NCI-H1105 (cell line): Measurements from ENCODE around the gene AGA.

Experiments used
- DNase-seq: peaks from one replicate; lab custom pipeline; 2025; lab: John Stamatoyannopoulos, UW

AGA gene

DNA sequence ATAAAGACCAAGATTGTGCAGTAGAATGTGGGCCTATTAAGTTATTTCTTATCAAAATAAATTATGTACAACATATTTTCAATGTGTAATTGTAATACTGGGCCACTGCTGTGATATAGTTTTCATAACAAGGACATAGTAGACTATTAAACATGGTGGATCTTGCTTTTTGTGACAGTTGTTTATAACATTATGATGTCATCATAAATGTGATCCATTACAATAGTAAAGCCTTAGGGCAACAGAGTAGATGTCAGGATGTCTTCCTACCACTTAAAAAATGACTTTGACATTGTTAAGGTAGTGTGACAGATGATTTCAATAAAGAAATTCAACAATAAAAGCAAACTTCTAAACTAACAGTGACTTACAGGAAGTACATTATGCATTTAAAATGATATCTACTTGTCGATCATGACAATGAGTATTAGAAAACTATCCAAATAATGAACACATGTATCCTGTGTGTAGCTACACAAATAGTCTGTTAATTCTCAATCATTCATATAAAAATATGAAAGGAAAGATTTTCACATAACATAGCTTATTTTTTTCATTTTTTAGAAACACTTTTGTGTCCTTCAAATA, 5.3 kb upstream of the AGA start:
- DNase-seq, result no peak

DNA sequence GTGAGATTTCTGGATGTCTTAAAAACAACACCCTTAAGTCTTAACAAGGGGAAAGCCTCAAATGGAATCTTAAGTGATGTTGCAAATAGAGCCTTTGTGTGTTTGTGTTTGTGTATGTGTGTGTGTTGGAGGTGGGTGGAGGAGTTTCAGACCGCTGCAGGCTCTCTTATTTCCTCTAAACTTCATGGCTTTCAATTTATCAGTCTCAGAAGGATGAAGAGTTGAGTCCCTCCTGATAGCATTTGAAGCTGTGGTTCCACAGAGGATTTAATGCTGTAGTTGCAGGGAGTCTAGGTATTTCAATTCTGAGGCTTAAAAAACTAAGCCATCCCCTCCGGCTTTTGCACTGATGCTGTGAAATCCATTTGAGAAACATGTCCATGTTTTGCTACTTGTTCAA, 4.3 kb upstream of the AGA start:
- DNase-seq, result no peak

DNA sequence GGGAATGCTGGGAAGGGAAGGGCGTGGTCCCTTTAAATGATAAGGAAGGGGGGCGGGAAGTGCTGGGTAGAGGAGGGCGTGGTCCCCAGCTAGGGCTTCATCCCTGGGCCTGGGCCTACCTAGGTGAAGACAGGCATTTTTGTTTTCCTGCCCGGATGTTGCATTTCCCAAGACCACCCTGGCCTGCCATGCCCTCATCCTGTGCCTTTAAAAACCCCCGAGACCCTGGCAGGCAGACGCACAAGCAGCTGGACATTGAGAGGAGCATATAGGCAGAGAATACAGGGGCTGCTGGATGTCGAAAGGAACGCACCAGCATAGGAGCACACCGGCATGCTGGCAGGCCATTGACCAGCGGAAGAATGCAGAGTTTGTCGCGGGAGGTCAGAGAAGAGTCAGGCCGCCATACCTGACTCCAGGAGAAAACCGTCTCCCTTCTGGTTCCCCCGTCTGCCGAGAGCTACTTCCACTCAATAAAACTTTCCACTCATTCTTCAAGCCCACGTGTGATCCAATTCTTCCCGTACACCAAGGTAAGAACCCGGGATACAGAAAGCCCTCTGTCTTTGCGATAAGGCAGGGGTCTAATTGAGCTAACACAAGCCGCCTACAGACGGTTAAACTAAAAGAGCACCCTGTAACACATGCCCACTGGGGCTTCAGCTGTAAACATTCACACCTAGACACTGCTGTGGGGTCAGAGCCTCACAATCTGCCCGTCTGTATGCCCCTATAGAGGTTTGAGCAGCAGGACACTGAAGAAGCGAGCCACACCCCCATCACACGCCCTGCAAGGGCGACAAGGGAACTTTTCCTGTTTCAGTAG, 2.9 kb upstream of the AGA start:
- no peak for DNase-seq

DNA sequence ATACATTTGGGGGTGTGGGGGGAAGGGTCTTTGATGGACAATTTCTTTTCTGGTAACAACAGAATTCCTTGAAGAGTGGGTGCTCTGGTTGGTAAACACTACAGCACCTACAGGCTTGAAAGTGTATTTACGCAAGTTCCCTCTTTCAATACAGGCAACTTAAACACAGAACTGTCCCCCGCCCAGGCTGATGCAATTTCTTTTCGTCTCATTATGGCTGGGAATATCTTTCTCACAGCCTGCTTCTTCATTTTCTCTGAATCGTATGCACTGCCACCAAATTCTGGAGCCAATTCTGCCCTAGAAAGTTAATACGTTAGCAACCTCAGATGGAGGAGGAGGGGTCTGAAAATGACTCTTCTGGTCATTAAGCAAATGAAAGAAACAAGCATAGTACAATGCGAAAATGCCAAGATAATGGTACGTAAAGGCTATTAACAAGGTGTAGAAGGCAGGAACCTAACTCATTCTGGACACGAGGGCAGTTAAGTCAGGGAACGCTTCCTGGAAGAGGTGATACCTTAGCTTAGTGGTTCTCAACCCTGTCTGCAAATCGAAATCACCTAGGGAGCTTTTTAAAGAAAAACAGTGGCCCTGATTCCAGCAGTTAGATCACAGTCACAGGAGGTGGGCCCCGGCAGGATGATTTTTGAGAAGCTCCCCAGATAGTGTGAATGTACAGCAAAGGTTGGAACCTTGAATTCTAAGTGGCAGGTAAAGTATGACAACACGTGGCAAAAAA, 1.0 kb downstream of the AGA start:
- DNase-seq, result no peak

DNA sequence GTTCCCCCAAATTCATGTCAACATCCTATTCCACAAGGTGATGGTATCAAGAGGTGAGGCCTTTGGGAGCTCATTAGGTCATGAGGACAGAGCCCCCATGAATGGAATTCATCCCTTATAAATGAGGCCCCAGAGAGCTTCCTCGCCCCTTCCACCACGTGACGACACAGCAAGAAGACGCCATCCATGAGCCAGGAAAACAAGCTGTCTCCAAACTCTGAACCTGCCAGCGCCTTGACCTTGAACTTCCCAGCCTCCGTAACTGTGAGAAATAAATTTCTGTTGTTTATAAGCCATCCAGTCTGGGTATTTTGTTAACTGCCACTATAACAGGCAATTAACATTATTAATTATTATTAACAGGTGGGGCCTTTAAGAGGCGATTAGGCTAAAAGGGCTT, 5.8 kb downstream of the AGA start:
- no peak for DNase-seq

- no peak for DNase-seq
Observed at GRCh38 chr4:177434667-177435066, 7.6 kb downstream of the AGA start.

DNA sequence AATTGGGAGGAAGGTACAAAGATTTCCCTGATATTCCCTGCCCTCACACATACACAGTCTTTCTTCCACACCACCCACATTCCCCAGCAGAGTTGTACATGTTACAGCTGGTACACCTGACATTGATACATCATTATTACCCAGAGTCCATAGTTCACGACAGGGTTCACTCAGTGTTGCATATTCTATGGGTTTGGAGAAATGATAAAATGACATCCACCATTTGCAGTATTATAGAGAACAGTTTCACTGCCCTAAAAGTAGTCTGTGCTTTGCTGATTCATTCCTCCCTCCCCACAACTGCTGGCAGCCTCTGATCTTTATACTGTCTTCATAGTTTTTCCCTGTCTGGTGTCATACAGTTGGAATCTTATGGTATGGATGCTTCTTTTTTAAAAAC, 15.0 kb downstream of the AGA start:
- no peak for DNase-seq

GRCh38 chr4:177419434-177419833, 22.8 kb downstream of the AGA start:
- no peak for DNase-seq

GRCh38 chr4:177413656-177414055, 28.6 kb downstream of the AGA start:
- DNase-seq, result no peak

- DNase-seq, result no peak
Observed at GRCh38 chr4:177413076-177413475, 29.2 kb downstream of the AGA start.

- no peak for DNase-seq
Observed at GRCh38 chr4:177411996-177412395, 30.2 kb downstream of the AGA start.

DNA sequence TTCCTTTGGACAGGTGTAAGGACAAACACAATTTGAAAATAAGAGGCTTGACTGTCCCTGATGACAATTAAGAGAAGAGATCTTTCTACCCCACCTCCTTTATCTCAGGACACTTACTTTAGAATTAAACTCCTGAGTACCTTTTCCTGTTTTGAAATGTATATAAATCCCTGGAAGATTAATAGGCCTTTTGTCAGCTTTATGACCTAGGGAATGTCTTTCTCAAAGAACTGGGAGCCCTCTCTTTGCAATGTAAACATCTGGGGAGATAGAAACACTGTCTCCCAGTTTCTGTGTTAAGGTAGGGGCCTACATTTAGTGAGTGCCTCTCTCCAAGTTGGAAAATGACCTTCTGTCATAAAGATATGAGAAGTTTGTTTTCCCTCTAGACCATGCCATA, 31.7 kb downstream of the AGA start:
- no peak for DNase-seq

- no peak for DNase-seq
Observed at GRCh38 chr4:177408023-177408422, 34.2 kb downstream of the AGA start.

DNA sequence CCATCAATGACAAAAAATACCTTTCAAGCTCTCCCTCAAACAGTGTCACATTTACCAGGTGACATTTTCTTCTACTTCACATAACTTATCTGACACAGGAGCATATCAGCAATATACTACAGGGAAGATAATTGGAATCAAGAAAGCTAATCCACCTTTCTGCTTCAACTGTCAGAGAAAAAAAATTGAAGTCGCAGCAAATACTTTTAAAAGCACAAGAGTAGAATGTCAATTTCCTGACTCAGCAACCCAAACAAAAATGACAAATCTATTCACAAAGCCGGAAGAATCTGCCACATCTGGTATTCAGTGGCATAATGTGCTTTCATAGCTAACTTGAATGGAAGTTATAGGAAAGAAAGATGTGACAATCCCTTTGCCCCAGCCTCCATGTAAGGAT, 36.7 kb downstream of the AGA start:
- no peak for DNase-seq

DNA sequence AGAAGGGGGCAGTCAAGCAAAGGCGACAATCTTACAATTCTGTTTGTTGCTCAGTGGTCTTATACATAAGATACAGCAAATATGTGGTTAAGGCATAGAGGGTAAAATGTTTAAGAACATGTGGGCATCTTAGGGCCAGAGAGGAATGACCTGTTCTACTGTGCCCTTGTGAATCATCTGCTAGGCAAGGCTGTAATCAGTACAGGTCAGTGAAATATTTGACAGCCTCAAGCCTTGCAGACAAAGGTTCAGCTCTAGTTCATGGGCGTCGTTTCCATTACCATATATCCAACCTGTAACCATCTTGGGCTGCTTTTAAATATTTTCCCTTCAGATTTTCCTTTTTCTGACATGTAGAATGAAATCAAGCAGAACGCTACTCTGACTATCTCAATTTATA, 37.3 kb downstream of the AGA start:
- DNase-seq, result no peak

DNA sequence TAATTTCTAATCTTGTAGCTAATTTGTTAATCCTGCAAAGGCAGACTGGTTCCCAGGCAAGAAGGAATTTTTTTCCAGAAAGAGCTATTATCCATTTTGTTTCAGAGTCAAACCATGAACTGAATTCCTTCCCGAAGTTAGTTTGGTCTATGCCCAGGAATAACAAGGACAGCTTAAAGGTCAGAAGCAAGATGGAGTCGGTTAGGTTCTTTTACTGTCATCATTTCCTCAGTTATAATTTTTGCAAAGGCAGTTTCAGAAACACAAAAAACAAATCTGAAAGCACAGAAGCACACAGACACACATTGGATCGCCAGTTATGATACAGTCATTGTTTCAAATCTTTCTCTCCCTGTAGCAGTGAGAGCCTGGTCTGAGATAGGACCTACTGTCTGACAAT, 37.9 kb downstream of the AGA start:
- no peak for DNase-seq

GRCh38 chr4:177403746-177404145, 38.5 kb downstream of the AGA start:
- no peak for DNase-seq

GRCh38 chr4:177401658-177402273, 40.5 kb downstream of the AGA start:
- DNase-seq, result no peak

DNA sequence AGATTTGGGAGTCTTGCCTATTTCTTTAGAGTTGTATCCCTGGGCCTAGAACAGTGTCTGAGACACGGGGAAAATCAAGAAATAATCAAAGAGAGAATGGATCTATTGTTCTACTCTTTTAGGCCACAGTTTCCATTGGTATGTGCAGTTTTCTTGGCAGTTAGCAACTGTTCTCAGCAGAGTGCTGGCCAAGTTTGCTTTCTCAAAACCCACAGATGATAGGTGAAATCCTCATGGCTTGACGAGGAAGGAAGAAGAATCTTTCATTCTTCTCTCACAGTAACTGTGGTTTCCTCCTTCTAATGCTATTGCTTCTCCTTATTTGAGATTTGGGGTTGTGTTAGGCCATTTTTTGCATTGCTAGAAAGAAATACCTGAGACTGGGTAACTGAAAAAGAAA, 42.2 kb downstream of the AGA start:
- DNase-seq, result no peak

- DNase-seq, result no peak
Observed at GRCh38 chr4:177396352-177396751, 45.9 kb downstream of the AGA start.

DNA sequence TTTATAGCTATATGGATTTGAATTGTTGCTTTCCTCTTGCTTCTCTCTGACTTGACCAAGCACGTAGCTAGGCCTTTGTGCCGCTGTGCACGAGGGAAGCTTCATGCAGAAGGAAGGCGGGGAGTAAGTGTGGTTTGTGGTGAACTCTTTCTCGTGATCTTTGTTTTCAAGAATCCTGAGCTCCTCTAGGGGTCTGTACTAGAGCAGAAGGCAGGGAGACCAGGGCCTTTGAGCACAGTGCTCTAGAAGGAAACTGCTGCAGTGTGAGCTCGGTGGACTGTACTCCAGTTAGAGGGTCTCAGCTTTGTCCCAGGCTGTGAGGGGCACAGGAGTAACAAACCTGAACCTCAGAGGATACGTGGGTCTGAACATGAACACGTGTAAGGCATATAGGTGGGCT, 49.0 kb downstream of the AGA start:
- no peak for DNase-seq

- no peak for DNase-seq
Observed at GRCh38 chr4:177391953-177392352, 50.3 kb downstream of the AGA start.

DNA sequence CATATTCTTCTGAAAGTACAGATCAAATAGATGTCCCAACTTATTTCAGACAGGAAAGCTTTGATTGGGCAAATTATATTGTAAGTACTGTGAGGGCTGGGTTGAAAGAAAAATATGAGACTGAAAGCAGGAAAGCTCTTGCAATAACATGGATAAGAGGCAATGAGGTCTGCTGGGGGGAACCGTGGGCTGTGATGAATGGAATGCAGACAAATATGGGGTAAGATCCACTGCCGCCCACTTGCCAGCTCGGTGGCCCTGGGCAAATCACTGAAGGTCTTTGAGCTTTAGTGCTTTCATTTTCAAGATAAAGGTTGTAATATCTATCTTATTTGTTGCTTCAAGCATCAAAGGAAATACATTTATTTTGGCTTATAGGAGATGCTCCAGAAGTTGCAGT, 51.0 kb downstream of the AGA start:
- DNase-seq, result no peak
